ENCODE measurements around the gene CNTNAP5.
"Not testable (repeated sequence)": the region's sequence is repeated elsewhere in the genome, so short reads cannot be mapped to it uniquely, and the experiment has no call there.

CNTNAP5 gene

DNA sequence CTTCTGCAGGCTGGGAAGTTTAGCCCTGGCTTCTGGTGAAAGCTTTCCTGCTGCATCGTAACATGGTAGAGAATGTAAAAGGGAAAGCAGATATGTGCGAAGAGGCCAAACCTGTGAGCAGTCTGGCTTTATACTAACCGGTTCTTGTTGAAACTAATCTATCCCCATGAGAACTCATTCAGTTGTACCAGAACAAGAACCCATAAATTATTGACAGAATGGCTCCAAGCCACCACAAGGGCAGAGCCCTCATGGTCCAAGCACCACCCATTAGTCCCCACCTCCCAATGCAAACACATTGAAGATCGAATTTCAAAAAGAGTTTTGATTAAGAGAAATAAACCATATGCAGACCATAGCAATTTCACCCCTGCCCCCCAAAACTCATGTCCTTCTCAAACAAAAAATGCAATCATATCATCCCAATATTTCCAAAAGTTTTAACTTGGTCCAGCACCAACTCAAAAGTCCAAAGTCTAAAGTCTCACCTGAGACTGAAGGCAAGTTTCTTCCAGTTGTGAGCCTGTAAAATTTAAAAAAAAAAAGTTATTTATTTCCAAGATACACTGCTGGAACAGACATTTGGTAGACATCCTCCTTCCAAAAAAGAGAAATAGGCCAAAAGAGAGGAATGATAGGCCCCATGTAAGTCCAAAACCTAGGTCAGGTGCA lies 318.9 kb downstream of the CNTNAP5 start:
- no peak overlapping the region for H3K4me3 ChIP-seq (ENCODE audit: low read depth, low read length)
- TF ChIP-seq, protein P1, sequence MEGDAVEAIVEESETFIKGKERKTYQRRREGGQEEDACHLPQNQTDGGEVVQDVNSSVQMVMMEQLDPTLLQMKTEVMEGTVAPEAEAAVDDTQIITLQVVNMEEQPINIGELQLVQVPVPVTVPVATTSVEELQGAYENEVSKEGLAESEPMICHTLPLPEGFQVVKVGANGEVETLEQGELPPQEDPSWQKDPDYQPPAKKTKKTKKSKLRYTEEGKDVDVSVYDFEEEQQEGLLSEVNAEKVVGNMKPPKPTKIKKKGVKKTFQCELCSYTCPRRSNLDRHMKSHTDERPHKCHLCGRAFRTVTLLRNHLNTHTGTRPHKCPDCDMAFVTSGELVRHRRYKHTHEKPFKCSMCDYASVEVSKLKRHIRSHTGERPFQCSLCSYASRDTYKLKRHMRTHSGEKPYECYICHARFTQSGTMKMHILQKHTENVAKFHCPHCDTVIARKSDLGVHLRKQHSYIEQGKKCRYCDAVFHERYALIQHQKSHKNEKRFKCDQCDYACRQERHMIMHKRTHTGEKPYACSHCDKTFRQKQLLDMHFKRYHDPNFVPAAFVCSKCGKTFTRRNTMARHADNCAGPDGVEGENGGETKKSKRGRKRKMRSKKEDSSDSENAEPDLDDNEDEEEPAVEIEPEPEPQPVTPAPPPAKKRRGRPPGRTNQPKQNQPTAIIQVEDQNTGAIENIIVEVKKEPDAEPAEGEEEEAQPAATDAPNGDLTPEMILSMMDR (IDR thresholded peaks at IDR 0.05; ENCODE audit: control insufficient read depth, extremely low read depth, insufficient read depth), result no peak
- no peak for DNase-seq (ENCODE audit: low read depth)

DNA sequence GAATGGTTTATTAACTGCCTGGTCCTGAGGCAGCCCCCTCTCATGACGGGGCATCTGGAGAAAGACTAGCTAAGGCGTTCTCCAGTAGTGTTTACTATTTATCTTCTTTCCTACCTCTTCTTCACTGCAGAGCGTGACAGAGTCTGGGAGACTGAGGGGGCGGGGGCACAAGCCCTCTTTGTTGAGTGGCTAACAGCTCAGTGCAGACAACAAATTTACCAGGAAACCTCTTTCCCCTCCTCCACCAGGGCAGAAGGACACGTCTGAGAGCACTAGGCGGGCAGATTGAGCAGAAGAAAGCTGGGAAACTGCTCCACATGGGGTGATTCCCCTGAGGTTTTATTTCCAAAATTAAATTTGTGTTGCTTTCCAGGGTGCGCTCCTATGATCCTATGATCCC lies 322.1 kb downstream of the CNTNAP5 start:
- TF ChIP-seq, protein P1 (IDR thresholded peaks at IDR 0.05; ENCODE audit: control insufficient read depth, extremely low read depth, insufficient read depth), result no peak
- no peak for DNase-seq (ENCODE audit: low read depth)
- H3K4me3 ChIP-seq (ENCODE audit: low read depth, low read length), result no peak overlapping the region

DNA sequence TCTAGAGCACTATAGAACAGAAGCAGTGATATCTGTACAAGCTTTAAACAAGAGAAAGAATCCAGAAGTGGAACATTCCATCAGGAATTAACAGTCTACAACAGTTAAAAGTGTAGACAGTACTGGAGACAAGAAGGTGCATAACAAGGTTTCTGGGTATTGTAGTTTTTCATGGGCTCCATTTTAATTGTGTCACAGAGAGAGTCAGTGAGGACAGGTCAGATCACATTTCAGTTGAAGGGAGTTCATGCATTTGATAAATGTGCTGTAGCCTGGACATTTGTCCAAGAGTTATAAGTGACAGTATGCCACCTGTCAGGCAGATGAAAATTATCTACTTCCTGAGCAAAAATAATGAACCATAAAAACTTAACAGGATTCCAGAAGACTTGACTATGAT lies 328.6 kb downstream of the CNTNAP5 start:
- H3K4me3 ChIP-seq (ENCODE audit: low read depth, low read length), result no peak overlapping the region
- DNase-seq (ENCODE audit: low read depth), result no peak
- TF ChIP-seq, protein P1 (IDR thresholded peaks at IDR 0.05; ENCODE audit: control insufficient read depth, extremely low read depth, insufficient read depth), result no peak

DNA sequence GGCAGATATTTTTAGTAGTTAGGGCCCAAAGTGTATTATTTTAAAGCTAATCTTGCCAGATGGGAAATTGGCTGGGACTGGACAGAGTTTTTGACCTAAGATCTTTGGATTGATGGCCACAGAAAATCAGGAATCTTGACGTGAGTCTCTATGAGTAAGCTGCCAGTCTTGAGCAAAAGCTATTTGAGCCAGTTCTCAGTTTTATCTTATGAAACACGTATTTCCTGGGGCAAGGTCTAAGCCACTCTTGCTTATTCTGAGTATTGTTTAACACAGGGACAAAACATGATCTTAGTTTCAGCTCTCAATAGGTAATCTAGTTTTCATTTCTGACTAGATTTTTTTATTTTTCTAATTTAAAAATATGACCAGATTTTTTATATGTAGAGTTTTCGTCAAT lies 329.4 kb downstream of the CNTNAP5 start:
- TF ChIP-seq, protein P1 (IDR thresholded peaks at IDR 0.05; ENCODE audit: control insufficient read depth, extremely low read depth, insufficient read depth), result no peak
- DNase-seq (ENCODE audit: low read depth), result no peak
- H3K4me3 ChIP-seq (ENCODE audit: low read depth, low read length), result no peak overlapping the region

DNA sequence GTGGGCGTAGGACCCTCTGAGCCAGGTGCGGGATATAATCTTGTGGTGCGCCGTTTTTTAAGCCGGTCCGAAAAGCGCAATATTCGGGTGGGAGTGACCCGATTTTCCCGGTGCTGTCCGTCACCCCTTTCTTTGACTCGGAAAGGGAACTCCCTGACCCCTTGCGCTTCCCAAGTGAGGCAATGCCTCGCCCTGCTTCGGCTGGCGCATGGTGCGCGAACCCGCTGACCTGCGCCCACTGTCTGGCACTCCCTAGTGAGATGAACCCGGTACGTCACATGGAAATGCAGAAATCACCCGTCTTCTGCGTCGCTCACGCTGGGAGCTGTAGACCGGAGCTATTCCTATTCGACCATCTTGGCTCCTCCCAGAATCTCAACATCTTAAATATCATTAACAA lies 336.9 kb downstream of the CNTNAP5 start:
- not testable (repeated sequence) for DNase-seq (ENCODE audit: low read depth)
- H3K4me3 ChIP-seq (ENCODE audit: low read depth, low read length), result peak overlapping the region; percentile 33; the same call in 1 of the 2 replicates

DNA sequence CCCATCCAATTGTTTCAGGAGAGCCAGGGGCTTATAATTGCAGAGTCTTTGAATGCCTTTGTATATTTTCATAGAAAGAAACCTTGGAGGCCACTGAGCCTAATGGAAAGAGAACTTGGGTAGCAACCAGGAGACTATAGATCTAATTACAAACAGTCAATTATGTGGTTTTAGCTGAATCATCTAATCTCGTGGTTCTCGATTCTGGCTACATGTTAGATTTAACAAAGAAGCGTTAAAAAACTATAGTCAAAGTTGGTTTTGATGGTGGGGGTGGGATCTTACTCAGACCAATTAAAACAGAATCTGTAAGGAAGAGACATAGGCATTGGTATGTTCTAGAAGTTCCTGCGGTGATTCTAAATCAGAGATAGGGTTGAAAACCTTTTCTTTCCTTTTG lies 344.1 kb downstream of the CNTNAP5 start:
- TF ChIP-seq, protein P1 (IDR thresholded peaks at IDR 0.05; ENCODE audit: control insufficient read depth, extremely low read depth, insufficient read depth), result no peak
- no peak for DNase-seq (ENCODE audit: low read depth)
- no peak overlapping the region for H3K4me3 ChIP-seq (ENCODE audit: low read depth, low read length)

DNA sequence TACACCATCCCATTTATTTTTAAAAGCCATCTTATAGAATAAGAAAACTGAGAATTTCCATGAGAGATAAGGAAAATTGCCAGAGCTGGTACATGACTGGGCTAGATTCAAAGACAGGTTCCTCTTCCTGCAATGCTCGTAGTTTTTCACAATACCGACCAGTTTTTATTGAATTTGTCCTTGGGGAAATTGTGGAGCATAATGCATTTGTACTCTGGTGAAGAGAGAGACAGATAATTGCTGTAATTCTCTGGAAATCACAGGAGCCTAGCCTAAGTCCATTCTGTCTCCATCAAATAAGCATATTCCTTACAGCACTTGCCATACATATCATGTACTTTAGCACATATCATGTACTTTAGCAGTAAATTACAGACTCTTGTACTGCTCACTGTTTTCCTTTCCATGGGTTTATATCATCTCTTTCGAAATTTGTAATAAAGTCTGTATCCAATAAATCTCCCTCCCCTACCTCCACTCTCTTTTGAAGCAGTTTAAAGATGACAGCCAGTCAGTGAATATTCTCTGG lies 355.2 kb downstream of the CNTNAP5 start:
- TF ChIP-seq, protein P1 (IDR thresholded peaks at IDR 0.05; ENCODE audit: control insufficient read depth, extremely low read depth, insufficient read depth), result no peak
- no peak for DNase-seq (ENCODE audit: low read depth)
- no peak overlapping the region for H3K4me3 ChIP-seq (ENCODE audit: low read depth, low read length)
